SK-N-MC (cell line): ENCODE measurements around the gene MKX.

ENCODE experiments used
- DNase-seq: peaks from one replicate; pipeline ENCODE4 v3.0.0-alpha.2; 2011; ENCODE audit warnings: low read depth, low spot score
- H3K27ac ChIP-seq: fragments of 200-600 bp; sonication (generic); 2 replicates; pipeline ENCODE4 v1.5.1; 2016; ENCODE audit warnings: mixed run types
- H3K36me3 ChIP-seq: fragments of 200-600 bp; sonication (generic); 2 replicates; pipeline ENCODE4 v1.6.1; 2017; ENCODE audit warnings: antibody characterized with exemption, low read length, mixed read lengths; ENCODE audit not compliant: insufficient read depth
- H3K4me3 ChIP-seq: fragments of 200-600 bp; sonication (generic); 2 replicates; pipeline ENCODE4 v1.5.1; 2016
- H3K9ac ChIP-seq: fragments of 200-600 bp; sonication (generic); 2 replicates; pipeline ENCODE4 v1.8.0; 2017; ENCODE audit warnings: mixed run types, mixed read lengths; ENCODE audit not compliant: insufficient read length
- H3K9me3 ChIP-seq: fragments of 200-600 bp; sonication (generic); 2 replicates; pipeline ENCODE4 v1.6.1; 2017; ENCODE audit warnings: low read depth, mild to moderate bottlenecking, antibody characterized with exemption, low read length, moderate library complexity, mixed read lengths
- EZH2 ChIP-seq: fragments of 200-600 bp; sonication (generic); IDR thresholded peaks from one replicate; pipeline ENCODE4 v1.6.1; 2017; ENCODE audit warnings: antibody characterized with exemption
- FOXP2 ChIP-seq: optimal IDR thresholded peaks from 2 replicates; pipeline ENCODE3; 2011; ENCODE audit warnings: mild to moderate bottlenecking, moderate library complexity; ENCODE audit not compliant: insufficient read depth; ENCODE audit errors: extremely low read length, control extremely low read depth
- POLR2AphosphoS5 ChIP-seq: IDR thresholded peaks from 2 replicates; pipeline ENCODE4 v1.6.1; 2012; ENCODE audit warnings: mild to moderate bottlenecking, low read depth, low read length, borderline replicate concordance

Gene MKX

DNA sequence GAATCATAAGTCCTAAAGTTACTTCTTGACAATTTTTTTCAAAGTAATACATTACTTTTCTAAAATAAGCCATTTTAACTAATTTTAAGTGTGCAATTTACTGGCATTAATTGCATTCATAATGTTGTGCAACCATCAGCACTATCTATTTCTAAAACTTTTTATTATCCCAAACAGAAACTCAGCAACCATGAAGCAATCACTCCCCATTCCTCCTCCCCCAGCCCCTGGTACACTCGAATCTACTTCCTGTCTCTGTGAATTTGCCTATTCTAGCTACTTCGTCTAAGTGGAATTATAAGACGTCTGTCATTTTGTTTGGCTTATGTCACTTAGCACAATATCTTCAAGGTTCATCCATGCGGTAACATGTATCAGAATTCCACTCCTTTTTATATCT lies 84.9 kb downstream of the MKX start:
- Histone ChIP-seq H3K27ac (no peak overlapping the region), H3K9ac (no peak overlapping the region), H3K36me3 (no peaks in the 10 kb centered on the region), H3K9me3 (no peaks in the 10 kb centered on the region), H3K4me3 (no peak overlapping the region; the same call in 1 of the 2 replicates)
- TF ChIP-seq POLR2AphosphoS5 (no peak), EZH2 (no peak)
- no peak for DNase-seq

DNA sequence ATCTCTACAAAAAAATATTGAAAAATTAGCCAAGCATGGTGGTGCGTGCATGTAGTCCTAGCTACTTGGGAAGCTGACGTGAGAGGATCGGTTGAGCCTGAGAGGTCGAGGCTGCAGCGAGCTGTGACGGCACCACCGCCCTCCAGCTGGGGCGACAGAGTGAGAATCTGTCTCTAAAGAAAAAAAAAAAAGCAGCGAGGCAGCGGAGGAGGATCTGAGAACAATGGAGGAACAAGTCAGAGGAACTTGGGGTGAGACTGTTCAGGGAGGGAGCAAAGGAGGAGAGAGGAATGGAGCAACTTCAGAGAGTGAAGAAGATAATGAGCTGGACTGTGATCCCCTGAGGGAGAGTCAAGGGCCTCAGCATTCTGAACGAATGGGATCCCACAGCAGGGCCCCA lies 85.4 kb downstream of the MKX start:
- DNase-seq = no peak
- H3K27ac ChIP-seq = no peak overlapping the region
- H3K9ac ChIP-seq = no peak overlapping the region
- no peaks in the 10 kb centered on the region for H3K36me3 ChIP-seq
- TF ChIP-seq FOXP2 (no peak), EZH2 (no peak), POLR2AphosphoS5 (no peak)
- no peaks in the 10 kb centered on the region for H3K9me3 ChIP-seq
- no peak overlapping the region; the same call in 1 of the 2 replicates for H3K4me3 ChIP-seq

DNA sequence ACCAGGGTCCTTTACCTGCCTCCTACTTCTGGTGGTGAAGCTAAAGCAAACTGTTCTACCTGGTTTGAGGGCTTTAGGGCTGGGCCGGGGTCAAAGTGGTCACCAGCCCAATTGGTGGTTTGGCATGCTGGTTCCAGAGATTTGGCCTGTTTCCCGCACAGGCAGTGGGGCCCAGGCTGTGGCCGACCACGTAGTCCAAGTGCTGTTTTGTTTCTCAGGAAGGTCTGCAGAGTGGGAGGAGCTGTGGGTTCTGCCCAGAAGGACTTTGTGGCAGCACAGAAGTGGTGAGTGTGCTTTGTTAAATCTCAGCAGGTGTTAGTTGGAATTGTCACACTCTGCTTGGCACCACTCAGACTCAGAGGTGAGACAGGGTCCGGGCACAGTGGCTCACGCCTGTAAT lies 85.8 kb downstream of the MKX start:
- no peak overlapping the region for H3K27ac ChIP-seq
- DNase-seq = no peak
- no peaks in the 10 kb centered on the region for H3K9me3 ChIP-seq
- no peaks in the 10 kb centered on the region for H3K36me3 ChIP-seq
- TF ChIP-seq FOXP2 (no peak), POLR2AphosphoS5 (no peak), EZH2 (no peak)
- no peak overlapping the region for H3K4me3 ChIP-seq
- H3K9ac ChIP-seq = no peak overlapping the region

DNA sequence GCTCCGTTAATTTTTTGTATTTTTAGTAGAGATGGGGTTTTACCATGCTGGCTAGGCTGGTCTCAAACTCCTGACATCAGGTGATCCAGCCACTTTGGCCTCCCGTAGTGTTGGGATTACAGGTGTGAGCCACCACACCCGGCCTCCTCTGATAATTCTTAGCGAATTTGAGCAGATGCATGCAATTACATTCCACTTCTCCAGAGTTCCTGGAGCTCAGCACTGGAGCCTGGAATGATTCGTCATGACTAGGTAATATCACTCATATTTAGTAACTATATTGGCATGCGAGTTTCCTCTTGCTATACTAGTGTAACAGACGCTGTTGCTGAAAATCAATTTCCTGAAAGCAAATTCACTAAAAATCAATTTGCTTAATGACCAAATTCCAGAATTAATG lies 86.8 kb downstream of the MKX start:
- DNase-seq = no peak
- no peaks in the 10 kb centered on the region for H3K9me3 ChIP-seq
- H3K36me3 ChIP-seq = no peaks in the 10 kb centered on the region
- H3K27ac ChIP-seq = no peak overlapping the region
- H3K4me3 ChIP-seq = no peak overlapping the region
- TF ChIP-seq EZH2 = no peak
- TF ChIP-seq FOXP2 = no peak
- TF ChIP-seq POLR2AphosphoS5 = no peak
- H3K9ac ChIP-seq = no peak overlapping the region

DNA sequence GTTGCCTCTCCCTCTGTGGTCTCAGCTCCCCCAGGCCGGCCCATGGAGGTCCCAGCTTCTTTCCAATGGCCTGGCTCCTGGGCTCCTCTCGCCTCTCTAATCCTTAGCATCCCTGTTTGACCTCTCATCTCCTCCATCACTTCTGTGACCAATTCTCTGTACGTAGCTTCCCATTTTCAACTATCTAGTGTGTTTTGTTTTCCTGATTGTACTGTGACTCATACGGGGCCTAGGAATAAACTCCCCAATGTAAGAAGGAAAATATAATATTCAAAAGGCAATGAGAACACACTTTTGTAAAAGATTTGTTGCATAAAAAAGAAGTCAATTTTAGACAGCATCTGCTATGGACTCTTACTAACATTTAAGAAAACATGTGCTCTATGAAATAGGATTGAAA lies 90.3 kb downstream of the MKX start:
- Histone ChIP-seq H3K36me3 (no peaks in the 10 kb centered on the region), H3K9ac (no peak overlapping the region), H3K9me3 (no peaks in the 10 kb centered on the region), H3K27ac (no peak overlapping the region), H3K4me3 (no peak overlapping the region)
- TF ChIP-seq FOXP2 (no peak), EZH2 (no peak), POLR2AphosphoS5 (no peak)
- DNase-seq = no peak

DNA sequence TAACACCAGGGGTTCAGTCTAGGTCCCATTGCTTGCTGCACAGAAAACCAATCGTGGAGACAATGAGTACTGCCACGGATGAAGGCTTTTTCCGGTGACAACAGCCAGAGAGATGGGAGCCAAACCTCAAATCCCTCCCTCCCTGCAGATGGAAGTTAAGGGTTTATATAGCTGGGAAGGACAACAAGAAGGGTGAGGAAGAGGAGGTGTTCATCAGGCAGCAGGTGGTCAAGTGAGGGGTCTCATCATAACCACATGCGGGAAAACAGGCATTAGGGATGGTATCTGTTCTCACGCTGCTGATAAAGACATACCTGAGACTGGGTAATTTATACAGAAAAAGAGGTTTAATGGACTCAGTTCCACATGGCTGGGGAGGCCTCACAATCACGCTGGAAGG lies 91.3 kb downstream of the MKX start:
- TF ChIP-seq EZH2 (no peak), POLR2AphosphoS5 (no peak)
- H3K4me3 ChIP-seq = no peak overlapping the region
- H3K27ac ChIP-seq = no peak overlapping the region
- no peak for DNase-seq
- H3K9me3 ChIP-seq = no peaks in the 10 kb centered on the region
- H3K9ac ChIP-seq = no peak overlapping the region
- H3K36me3 ChIP-seq = no peaks in the 10 kb centered on the region

DNA sequence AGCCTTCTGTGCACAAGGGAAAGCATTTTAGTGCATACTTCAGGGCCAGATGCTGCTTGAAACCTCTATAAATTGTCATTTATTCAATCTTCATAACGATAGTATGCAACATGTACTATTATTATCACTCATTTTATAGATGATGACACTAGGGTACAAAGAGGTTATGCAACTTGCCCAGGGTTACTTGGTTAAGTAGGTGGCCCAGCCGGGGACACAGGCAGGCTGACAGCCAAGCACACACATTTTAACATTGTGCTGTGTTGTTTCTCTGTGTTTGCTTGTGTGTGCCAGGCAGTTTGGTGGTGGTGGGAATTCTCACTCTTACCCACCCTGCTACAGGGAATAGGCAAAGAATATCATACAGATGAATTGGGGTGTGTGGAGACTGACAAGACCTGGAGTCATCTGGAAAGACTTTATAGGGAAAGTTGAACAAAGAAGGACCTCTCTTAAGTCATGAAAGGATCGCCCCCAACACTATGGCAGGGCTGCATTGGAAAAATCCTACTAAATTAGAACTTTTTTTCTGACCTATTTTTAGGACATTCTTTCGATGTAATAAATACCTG lies 98.9 kb downstream of the MKX start:
- H3K36me3 ChIP-seq = no peaks in the 10 kb centered on the region
- H3K27ac ChIP-seq = peak overlapping the region; percentile 36; the same call in 1 of the 2 replicates
- TF ChIP-seq POLR2AphosphoS5 (no peak), FOXP2 (no peak), EZH2 (no peak)
- no peak overlapping the region for H3K4me3 ChIP-seq
- no peak overlapping the region for H3K9ac ChIP-seq
- DNase-seq = no peak
- no peaks in the 10 kb centered on the region; the same call in 1 of the 2 replicates for H3K9me3 ChIP-seq

DNA sequence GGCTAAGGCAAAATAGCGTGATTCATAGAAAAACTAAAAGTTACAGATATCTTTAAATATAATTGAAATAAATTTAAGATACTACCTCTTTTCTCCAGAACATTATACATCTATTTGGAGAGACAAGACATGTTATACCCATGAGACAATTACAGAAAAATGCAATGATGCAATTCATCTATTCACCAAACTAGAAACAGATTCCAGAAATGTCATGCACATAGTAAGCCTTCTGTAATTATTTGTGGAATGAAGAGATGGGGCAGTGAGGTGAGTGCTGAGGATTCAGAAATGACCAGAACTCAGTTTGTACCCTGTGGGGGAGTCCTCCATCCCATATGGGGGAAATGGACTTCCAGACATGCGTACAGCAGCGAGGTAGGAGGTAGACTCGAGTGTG lies 99.4 kb downstream of the MKX start:
- H3K36me3 ChIP-seq = no peaks in the 10 kb centered on the region
- no peak overlapping the region for H3K4me3 ChIP-seq
- no peaks in the 10 kb centered on the region; the same call in 1 of the 2 replicates for H3K9me3 ChIP-seq
- DNase-seq = no peak
- peak overlapping the region; percentile 36; the same call in 1 of the 2 replicates for H3K27ac ChIP-seq
- no peak overlapping the region for H3K9ac ChIP-seq
- TF ChIP-seq EZH2 (no peak), FOXP2 (no peak), POLR2AphosphoS5 (no peak)

DNA sequence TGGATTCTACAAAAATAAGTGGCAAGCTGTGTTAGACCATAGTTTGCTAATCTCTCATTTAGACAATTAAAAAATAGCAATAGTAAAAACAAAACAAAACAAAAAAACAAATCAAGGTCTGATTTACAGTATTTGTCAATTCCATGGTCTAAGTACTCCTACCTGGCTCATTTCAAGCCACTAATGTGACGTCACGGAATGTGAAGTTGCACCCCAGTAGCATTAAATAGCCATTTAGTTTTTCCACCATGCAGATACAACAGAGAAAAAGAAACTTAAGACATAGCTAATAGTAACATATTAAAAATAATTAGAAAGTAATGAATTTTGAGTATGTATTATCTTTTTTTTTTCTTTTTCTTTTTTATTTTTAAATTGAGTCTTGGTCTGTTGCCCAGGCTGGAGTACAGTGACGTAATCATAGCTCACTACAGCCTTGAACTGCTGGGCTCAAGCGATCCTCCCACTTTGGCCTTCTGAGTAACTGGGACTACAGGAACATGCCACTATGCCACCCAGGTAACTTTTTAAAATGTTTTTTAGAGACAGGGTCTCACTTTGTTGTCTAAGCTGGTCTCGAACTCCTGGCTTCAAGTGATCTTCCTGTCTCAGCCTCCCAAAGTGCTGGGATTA lies 101.2 kb downstream of the MKX start:
- no peak overlapping the region for H3K4me3 ChIP-seq
- H3K9me3 ChIP-seq = no peaks in the 10 kb centered on the region; the same call in 1 of the 2 replicates
- H3K27ac ChIP-seq = no peak overlapping the region
- no peaks in the 10 kb centered on the region for H3K36me3 ChIP-seq
- no peak for DNase-seq
- TF ChIP-seq EZH2 (no peak), POLR2AphosphoS5 (no peak), FOXP2 (no peak)
- no peak overlapping the region for H3K9ac ChIP-seq
